ENCODE measurements around the gene NIP7.

Gene NIP7

GRCh38 chr16:69319381-69319780 lies 20.2 kb upstream of the NIP7 start:
- DNase-seq = no peak

GRCh38 chr16:69319826-69320739 lies 19.5 kb upstream of the NIP7 start:
- no peak for DNase-seq

GRCh38 chr16:69320740-69321073 lies 18.9 kb upstream of the NIP7 start:
- no peak for DNase-seq

GRCh38 chr16:69321080-69321479 lies 18.5 kb upstream of the NIP7 start:
- no peak for DNase-seq

- no peak for DNase-seq
These were observed 17.2 kb upstream of the NIP7 start for GRCh38 chr16:69322343-69322742.

GRCh38 chr16:69323415-69323814 lies 16.2 kb upstream of the NIP7 start:
- DNase-seq = no peak

GRCh38 chr16:69324013-69324531 lies 15.5 kb upstream of the NIP7 start:
- DNase-seq = no peak

- DNase-seq = no peak
These were observed 14.9 kb upstream of the NIP7 start for GRCh38 chr16:69324585-69325253.

- no peak for DNase-seq
These were observed 13.8 kb upstream of the NIP7 start for GRCh38 chr16:69325784-69326171.

GRCh38 chr16:69326172-69326873 lies 13.2 kb upstream of the NIP7 start:
- no peak for DNase-seq

- no peak for DNase-seq
These were observed 11.8 kb upstream of the NIP7 start for GRCh38 chr16:69327585-69328310.

GRCh38 chr16:69328854-69329316 lies 10.7 kb upstream of the NIP7 start:
- no peak for DNase-seq

- DNase-seq = peak; percentile 58
These were observed 9.9 kb upstream of the NIP7 start for GRCh38 chr16:69329369-69330285.

- peak; percentile 88 for DNase-seq
These were observed 9.1 kb upstream of the NIP7 start, which contains the start of gene PDF for GRCh38 chr16:69330286-69331109. PDF (minus strand) TSS chr16:69330588; CDS start chr16:69330570, 18 bp downstream.

GRCh38 chr16:69334696-69335095 lies 4.9 kb upstream of the NIP7 start:
- DNase-seq = no peak

GRCh38 chr16:69338557-69339288 lies 849 bp upstream of the NIP7 start:
- DNase-seq = no peak

GRCh38 chr16:69340095-69340644 lies 598 bp downstream of the NIP7 start:
- no peak for DNase-seq

- no peak for DNase-seq
These were observed 4.6 kb downstream of the NIP7 start for GRCh38 chr16:69344171-69344570.

- no peak for DNase-seq
These were observed 6.4 kb downstream of the NIP7 start for GRCh38 chr16:69345923-69346322.

All from CD4-positive, alpha-beta T cell treated with Interleukin-17A for 4 hours (primary cell).